Measurements from ENCODE around the gene CNGA2.

DNA sequence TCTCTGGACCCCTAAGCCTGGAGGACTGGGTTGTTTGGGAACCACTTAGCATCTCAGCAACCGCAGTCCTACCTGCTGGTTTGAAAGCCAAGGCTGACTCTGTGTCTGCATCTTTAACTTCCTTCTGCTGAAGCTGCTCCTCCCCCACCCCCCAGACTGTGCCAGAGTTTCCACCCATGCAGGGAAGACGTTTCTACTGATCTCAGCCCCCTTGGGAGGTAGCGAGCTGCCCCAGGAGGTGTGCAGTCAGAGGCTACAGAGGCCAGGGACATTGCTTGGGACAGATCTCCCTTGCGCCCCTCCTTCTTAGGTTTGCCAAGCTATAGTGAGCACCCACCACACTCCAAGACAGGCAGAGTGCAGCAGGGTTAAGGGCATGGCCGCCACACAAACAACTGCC is 23.4 kb upstream of the CNGA2 start:
- TF ChIP-seq, protein P1, sequence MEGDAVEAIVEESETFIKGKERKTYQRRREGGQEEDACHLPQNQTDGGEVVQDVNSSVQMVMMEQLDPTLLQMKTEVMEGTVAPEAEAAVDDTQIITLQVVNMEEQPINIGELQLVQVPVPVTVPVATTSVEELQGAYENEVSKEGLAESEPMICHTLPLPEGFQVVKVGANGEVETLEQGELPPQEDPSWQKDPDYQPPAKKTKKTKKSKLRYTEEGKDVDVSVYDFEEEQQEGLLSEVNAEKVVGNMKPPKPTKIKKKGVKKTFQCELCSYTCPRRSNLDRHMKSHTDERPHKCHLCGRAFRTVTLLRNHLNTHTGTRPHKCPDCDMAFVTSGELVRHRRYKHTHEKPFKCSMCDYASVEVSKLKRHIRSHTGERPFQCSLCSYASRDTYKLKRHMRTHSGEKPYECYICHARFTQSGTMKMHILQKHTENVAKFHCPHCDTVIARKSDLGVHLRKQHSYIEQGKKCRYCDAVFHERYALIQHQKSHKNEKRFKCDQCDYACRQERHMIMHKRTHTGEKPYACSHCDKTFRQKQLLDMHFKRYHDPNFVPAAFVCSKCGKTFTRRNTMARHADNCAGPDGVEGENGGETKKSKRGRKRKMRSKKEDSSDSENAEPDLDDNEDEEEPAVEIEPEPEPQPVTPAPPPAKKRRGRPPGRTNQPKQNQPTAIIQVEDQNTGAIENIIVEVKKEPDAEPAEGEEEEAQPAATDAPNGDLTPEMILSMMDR (IDR thresholded peaks at IDR 0.05): no peak
- no peak for TF ChIP-seq POLR2A (IDR thresholded peaks at IDR 0.05)
- no peak for TF ChIP-seq POLR2AphosphoS5 (IDR thresholded peaks at IDR 0.05)
- no peak for TF ChIP-seq EP300 (IDR thresholded peaks at IDR 0.05)

Data from gastroesophageal sphincter (tissue), 3 donors.